ENCODE data around the gene SLC39A7. TPM values are rescaled to one million over a fixed set of nuclear protein-coding genes. Genes with fewer than 3 reads are reported as not detected.

Gene SLC39A7
- polyA plus RNA-seq, 6 donors from 2014 or later = 15.6 to 26.0 (median 17.6) TPM

DNA sequence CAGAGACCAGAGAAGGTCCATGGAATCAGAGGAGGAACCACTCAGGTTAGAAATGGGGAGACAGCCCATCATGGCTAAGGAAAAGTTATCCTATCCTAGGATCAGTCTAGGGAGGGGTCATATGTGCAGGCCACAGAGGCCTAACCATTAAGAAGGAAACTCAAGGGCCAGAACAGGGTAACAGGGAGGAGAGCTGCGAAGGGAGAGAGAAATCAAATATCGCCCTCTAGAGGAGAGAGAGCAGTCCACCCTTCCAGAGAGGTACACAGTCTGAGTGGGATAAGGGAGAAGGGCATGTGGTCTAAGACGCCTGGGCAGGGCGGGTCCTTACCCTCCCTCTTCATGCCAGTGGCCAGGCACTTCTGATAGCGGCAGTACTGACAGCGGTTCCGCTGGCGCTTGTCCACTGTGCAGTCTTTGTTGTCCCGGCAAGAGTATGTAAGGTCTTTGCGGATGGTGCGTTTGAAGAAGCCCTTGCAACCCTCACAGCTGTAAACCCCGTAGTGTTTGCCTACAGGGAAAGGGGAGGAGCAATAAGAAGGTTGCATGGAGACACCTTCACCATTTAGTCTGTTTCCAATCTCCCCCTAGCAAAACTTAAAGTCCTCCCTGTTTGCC, 3.1 kb upstream of the SLC39A7 start:
- DNase-seq = peak; percentile 54
- Mint-ChIP-seq H3K27me3 (no peaks in the 10 kb centered on the region), H3K36me3 (peaks cover 7 to 26% of the 10 kb centered on the region in 2 donors), H3K9me3 (no peaks in the 10 kb centered on the region), H3K4me1 (peaks cover 59 to 73% (median 66%) of the 10 kb centered on the region in 3 donors), H3K4me3 (peak overlapping the region; percentile 7 to 99 (median 74)), H3K27ac (peak overlapping the region in 3 of 6 donors; percentile 50 to 65 (median 50))
- ATAC-seq (ENCODE audit: low read depth in 2 of 2) = peak; percentile 26 to 29

DNA sequence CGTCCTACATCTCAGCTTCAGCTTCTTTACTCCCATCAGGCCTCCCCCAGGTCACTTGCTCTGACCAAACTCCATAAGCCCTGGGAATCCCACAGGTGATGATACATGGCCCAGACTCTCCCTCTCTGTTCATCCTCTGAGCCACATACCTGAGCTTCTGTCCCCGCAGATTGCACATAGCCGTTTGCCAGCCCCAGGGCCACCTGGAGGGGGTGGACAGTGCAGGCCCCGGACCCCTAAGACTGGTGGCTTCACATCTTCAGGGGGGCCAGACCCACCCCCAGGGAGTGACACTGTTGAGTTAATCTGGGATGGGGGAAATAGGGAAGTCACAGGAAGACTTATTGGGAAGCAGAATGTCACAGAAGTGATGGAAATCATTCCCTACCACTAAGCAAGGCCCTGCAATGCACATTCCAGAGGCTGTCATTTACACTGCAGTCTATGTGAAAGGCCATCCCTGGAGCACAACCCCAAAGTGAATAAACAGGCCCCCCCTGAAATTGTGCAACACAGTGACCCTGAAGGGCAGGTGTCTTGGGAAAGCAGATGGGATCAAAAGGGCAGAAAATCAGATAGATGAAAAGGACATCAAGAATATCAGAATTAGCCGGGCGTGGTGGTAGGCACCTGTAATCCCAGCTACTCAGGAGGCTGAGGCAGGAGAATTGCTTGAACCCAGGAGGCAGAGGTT, 2.4 kb upstream of the SLC39A7 start:
- Mint-ChIP-seq H3K27ac (peak overlapping the region in 3 of 6 donors; percentile 29 to 96 (median 91)), H3K36me3 (peaks cover 13 to 33% of the 10 kb centered on the region in 2 donors), H3K4me3 (peak overlapping the region; percentile 77 to 100 (median 92)), H3K27me3 (no peaks in the 10 kb centered on the region), H3K4me1 (peaks cover 60 to 76% (median 67%) of the 10 kb centered on the region in 3 donors), H3K9me3 (no peaks in the 10 kb centered on the region)
- ATAC-seq (ENCODE audit: low read depth in 2 of 2) = no peak
- no peak for DNase-seq

DNA sequence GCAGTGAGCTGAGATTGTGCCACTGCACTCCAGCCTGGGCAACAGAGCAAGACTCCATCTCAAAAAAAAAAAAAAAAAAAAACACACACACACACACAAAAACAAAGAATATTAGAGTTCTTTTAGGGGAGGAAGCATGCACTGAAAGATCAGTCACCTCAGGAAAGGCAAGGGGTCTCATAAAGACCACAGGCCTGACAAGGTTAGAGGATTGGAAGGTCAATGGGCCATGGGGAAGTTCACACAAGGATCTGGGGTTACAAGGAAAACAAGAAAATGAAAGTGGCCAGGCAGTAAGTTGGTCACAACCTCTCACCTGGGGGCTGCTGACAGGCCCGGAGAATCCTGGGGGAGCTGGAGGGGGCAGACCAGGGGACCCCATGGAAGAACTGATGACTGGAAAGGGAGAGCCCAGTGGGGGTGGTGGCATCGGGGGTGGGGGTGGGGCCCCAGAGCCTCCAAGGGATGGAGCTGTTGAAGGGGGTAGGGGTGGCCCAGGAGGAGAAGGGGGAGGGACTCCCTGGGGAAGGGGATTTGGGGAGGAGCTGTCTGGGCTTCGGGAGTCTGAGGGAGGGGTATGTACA, 1.7 kb upstream of the SLC39A7 start:
- Mint-ChIP-seq H3K4me1 (peaks cover 65 to 77% (median 69%) of the 10 kb centered on the region in 3 donors), H3K9me3 (no peaks in the 10 kb centered on the region), H3K4me3 (peak overlapping the region; percentile 90 to 100 (median 97)), H3K27ac (peak overlapping the region in 4 of 6 donors; percentile 75 to 96 (median 84)), H3K27me3 (no peaks in the 10 kb centered on the region), H3K36me3 (peaks cover 13 to 34% of the 10 kb centered on the region in 2 donors)
- DNase-seq (no peak), ATAC-seq (ENCODE audit: low read depth in 2 of 2) (no peak)

DNA sequence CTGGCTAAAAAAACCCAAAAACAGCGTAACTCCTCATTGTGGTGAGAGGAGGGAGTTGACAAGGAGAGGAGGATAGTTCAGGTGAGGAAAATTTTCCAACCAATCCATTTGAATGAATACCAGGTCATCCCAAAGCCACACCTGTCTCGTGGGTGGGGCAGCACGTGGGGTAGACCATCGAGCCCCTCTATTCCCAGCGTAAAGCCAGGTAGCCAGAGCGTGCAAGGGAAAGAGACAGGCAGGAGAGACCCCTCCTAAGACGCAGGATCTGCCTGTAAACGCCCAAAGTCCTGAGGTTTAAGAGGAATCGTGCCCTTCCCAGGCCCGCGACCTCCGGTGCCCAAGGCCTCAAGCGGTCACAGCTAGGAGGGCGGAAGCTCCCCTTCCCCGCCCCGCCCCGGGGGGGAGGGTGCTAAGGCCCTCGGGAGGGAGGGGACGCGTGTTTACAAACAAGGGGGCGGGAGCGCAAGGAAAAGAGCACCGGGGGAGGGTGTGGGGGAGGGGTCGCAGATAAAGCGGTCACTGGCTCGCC, 914 bp upstream of the SLC39A7 start:
- Mint-ChIP-seq H3K9me3 (no peaks in the 10 kb centered on the region), H3K36me3 (peaks cover 13 to 34% of the 10 kb centered on the region in 2 donors), H3K4me3 (peak overlapping the region; percentile 90 to 100 (median 97)), H3K4me1 (peaks cover 69 to 76% (median 75%) of the 10 kb centered on the region in 3 donors), H3K27me3 (no peaks in the 10 kb centered on the region), H3K27ac (peak overlapping the region; percentile 18 to 96 (median 76))
- no peak for DNase-seq
- peak; percentile 4 to 12 for ATAC-seq (ENCODE audit: low read depth in 2 of 2)

DNA sequence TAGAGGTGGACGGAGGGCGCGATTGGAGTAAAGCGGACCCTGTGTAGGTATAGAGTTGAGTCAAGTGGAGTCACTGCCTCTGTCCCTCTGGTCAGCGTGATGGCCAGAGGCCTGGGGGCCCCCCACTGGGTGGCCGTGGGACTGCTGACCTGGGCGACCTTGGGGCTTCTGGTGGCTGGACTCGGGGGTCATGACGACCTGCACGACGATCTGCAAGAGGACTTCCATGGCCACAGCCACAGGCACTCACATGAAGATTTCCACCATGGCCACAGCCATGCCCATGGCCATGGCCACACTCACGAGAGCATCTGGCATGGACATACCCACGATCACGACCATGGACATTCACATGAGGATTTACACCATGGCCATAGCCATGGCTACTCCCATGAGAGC, 479 bp downstream of the SLC39A7 start:
- Mint-ChIP-seq H3K36me3 (peaks cover 13 to 24% of the 10 kb centered on the region in 2 donors), H3K27me3 (no peaks in the 10 kb centered on the region), H3K9me3 (no peaks in the 10 kb centered on the region), H3K4me1 (peaks cover 71 to 84% (median 83%) of the 10 kb centered on the region in 3 donors), H3K27ac (peak overlapping the region; percentile 95 to 99 (median 98)), H3K4me3 (peak overlapping the region; percentile 99 to 100 (median 99))
- ATAC-seq (ENCODE audit: low read depth in 2 of 2) (no peak), DNase-seq (no peak)

GRCh38 chr6:33201935-33202334, 1.3 kb downstream of the SLC39A7 start:
- DNase-seq (no peak), ATAC-seq (ENCODE audit: low read depth in 2 of 2) (no peak)
- Mint-ChIP-seq H3K27ac (peak overlapping the region in 5 of 6 donors; percentile 25 to 98 (median 69)), H3K4me3 (peak overlapping the region; percentile 99 to 100 (median 99)), H3K9me3 (no peaks in the 10 kb centered on the region), H3K27me3 (no peaks in the 10 kb centered on the region), H3K36me3 (peaks cover 13 to 16% of the 10 kb centered on the region in 2 donors), H3K4me1 (peaks cover 71 to 85% (median 85%) of the 10 kb centered on the region in 3 donors)

- peaks cover 13 to 16% of the 10 kb centered on the region in 2 donors for H3K36me3 Mint-ChIP-seq
- H3K4me1 Mint-ChIP-seq = peaks cover 69 to 83% (median 81%) of the 10 kb centered on the region in 3 donors
- no peak overlapping the region for H3K27ac Mint-ChIP-seq
- DNase-seq (no peak), ATAC-seq (ENCODE audit: low read depth in 2 of 2) (no peak)
- H3K27me3 Mint-ChIP-seq = no peaks in the 10 kb centered on the region
- H3K4me3 Mint-ChIP-seq = peak overlapping the region in 7 of 8 donors; percentile 48 to 100 (median 99)
- H3K9me3 Mint-ChIP-seq = no peaks in the 10 kb centered on the region
These were observed 2.1 kb downstream of the SLC39A7 start for GRCh38 chr6:33202799-33203198.

DNA sequence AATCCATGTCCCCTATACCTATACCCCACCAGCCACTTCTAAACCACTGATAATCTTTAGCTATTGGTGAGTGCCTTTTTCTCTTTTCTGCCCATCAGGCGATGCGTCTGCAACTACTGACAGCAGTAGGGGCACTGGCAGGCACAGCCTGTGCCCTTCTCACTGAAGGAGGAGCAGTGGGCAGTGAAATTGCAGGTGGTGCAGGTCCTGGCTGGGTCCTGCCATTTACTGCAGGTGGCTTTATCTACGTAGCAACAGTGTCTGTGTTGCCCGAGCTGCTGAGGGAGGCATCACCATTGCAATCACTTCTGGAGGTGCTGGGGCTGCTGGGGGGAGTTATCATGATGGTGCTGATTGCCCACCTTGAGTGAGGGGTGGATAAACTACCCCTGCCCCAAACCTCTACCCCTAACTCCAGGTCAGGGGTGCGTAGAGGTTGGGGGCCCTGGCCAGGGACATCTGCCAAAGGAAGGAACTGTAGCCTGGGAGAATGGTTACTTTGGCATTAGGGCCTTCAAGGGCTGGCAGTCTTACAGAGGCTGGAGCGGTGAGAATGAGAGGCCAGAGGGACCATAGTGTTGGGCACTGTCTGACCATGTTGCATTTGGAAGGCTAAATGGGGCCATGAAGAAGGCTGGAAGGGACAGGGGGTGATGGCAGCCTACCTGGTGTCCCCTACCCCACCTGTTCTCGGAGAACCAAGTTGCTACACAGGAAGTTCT, 2.9 kb downstream of the SLC39A7 start:
- Mint-ChIP-seq H3K36me3 (peaks cover 13 to 16% of the 10 kb centered on the region in 2 donors), H3K9me3 (no peaks in the 10 kb centered on the region), H3K4me3 (peak overlapping the region; percentile 88 to 100 (median 98)), H3K4me1 (peaks cover 63 to 79% (median 75%) of the 10 kb centered on the region in 3 donors), H3K27me3 (no peaks in the 10 kb centered on the region), H3K27ac (peak overlapping the region in 5 of 6 donors; percentile 44 to 86 (median 78))
- DNase-seq = no peak
- no peak for ATAC-seq (ENCODE audit: low read depth in 2 of 2)

DNA sequence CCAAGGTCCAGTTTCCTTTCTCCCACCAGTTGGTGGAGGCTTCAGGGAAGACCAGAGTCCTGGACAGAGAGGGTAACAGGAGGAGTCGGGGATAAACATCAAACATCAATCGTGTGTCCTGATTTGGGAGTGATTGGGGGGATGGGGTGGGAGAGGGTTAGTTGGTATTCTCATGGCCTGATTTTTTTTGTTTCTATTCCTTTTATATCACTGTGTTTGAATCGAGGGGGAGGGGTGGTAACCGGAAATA, 3.4 kb downstream of the SLC39A7 start:
- Mint-ChIP-seq H3K27me3 (no peaks in the 10 kb centered on the region), H3K9me3 (no peaks in the 10 kb centered on the region), H3K36me3 (peaks cover 13 to 16% of the 10 kb centered on the region in 2 donors), H3K4me3 (peak overlapping the region; percentile 88 to 100 (median 93)), H3K4me1 (peaks cover 63 to 79% (median 75%) of the 10 kb centered on the region in 3 donors), H3K27ac (peak overlapping the region in 4 of 6 donors; percentile 44 to 85 (median 78))
- DNase-seq = no peak
- no peak for ATAC-seq (ENCODE audit: low read depth in 2 of 2)

- ATAC-seq (ENCODE audit: low read depth in 2 of 2) (peak; percentile 52 to 62), DNase-seq (peak; percentile 84)
- Mint-ChIP-seq H3K9me3 (no peaks in the 10 kb centered on the region), H3K4me3 (peak within 1 kb of the TSS; percentile 88 to 100 (median 94)), H3K27ac (peak within 1 kb of the TSS; percentile 44 to 86 (median 72)), H3K36me3 (peaks cover 15 to 16% of the 10 kb centered on the region in 2 donors), H3K4me1 (peaks cover 63 to 79% (median 75%) of the 10 kb centered on the region in 3 donors), H3K27me3 (no peaks in the 10 kb centered on the region)
These were observed 3.9 kb downstream of the SLC39A7 start, which contains the start of gene HSD17B8 for GRCh38 chr6:33204415-33205190. HSD17B8 (plus strand) TSS chr6:33204655; CDS start chr6:33204669, 14 bp downstream.

DNA sequence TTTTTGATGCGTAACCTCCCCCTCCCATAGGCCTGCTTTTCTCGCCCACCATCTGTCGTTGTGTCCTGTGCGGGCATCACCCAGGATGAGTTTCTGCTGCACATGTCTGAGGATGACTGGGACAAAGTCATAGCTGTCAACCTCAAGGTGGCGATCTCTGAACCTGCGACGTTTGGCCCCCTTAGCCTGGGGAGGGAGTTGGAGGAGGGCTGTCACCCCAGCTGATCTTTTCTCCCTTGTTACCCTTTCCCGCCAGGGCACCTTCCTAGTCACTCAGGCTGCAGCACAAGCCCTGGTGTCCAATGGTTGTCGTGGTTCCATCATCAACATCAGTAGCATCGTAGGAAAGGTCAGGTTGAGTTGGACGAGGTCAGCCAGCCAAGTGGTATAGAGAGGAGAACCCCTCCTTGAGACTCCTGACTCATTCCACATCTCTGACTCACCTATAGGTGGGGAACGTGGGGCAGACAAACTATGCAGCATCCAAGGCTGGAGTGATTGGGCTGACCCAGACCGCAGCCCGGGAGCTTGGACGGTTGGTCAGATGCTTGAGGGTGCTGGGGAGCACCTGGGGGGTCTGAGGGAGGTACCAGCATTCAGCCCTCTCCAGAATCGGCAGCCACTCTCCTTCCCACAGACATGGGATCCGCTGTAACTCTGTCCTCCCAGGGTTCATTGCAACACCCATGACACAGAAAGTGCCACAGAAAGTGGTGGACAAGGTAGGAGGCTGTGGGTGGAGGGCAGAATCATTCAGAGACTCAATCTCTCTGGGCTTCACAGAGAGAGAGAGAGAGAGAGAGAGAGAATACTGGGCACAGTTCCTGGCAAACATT, 4.7 kb downstream of the SLC39A7 start:
- DNase-seq (no peak), ATAC-seq (ENCODE audit: low read depth in 2 of 2) (no peak)
- no peaks in the 10 kb centered on the region for H3K9me3 Mint-ChIP-seq
- H3K36me3 Mint-ChIP-seq = peaks cover 16 to 19% of the 10 kb centered on the region in 2 donors
- peak overlapping the region in 3 of 6 donors; percentile 53 to 66 (median 65) for H3K27ac Mint-ChIP-seq
- peak overlapping the region; percentile 88 to 100 (median 93) for H3K4me3 Mint-ChIP-seq
- peaks cover 62 to 80% (median 76%) of the 10 kb centered on the region in 3 donors for H3K4me1 Mint-ChIP-seq
- no peaks in the 10 kb centered on the region for H3K27me3 Mint-ChIP-seq
